Fibroblast of lung (primary cell): ENCODE measurements around the gene CNTF.

Experiments
- EZH2 ChIP-seq: IDR thresholded peaks from 2 replicates; pipeline ENCODE4 v1.5.1; 2012; ENCODE audit warnings: low read length, control low read depth, mild to moderate bottlenecking; ENCODE audit errors: missing control alignments
- TF ChIP-seq, protein P1 (sequence below), 2 donors: IDR thresholded peaks in 1 of 2; conservative IDR thresholded peaks in 1 of 2; 1 replicate in 1 of 2; 2 replicates in 1 of 2; pipeline ENCODE4 v1.5.1; 2011 to 2012; ENCODE audit warnings: low read length in 2 of 2, control low read depth in 1 of 2, inconsistent platforms in 1 of 2, low read depth in 1 of 2, mild to moderate bottlenecking in 1 of 2

- TF ChIP-seq, protein P1, sequence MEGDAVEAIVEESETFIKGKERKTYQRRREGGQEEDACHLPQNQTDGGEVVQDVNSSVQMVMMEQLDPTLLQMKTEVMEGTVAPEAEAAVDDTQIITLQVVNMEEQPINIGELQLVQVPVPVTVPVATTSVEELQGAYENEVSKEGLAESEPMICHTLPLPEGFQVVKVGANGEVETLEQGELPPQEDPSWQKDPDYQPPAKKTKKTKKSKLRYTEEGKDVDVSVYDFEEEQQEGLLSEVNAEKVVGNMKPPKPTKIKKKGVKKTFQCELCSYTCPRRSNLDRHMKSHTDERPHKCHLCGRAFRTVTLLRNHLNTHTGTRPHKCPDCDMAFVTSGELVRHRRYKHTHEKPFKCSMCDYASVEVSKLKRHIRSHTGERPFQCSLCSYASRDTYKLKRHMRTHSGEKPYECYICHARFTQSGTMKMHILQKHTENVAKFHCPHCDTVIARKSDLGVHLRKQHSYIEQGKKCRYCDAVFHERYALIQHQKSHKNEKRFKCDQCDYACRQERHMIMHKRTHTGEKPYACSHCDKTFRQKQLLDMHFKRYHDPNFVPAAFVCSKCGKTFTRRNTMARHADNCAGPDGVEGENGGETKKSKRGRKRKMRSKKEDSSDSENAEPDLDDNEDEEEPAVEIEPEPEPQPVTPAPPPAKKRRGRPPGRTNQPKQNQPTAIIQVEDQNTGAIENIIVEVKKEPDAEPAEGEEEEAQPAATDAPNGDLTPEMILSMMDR (conservative IDR thresholded peaks at IDR 0.05 in 1 of 2, IDR thresholded peaks at IDR 0.05 in 1 of 2; ENCODE audit: low read depth in 1 of 2, low read length in 2 of 2), result no peak
- no peak for TF ChIP-seq EZH2
Observed at GRCh38 chr11:58639103-58639502, 16.6 kb downstream of the CNTF start.
